ENCODE data around the gene PDE1C.
"Not testable (repeated sequence)": the region's sequence is repeated elsewhere in the genome, so short reads cannot be mapped to it uniquely, and the experiment has no call there.

GRCh38 chr7:31833625-31834024 is 236.6 kb downstream of the PDE1C start:
- TF ChIP-seq SIN3A (IDR thresholded peaks at IDR 0.05; ENCODE audit: borderline replicate concordance, low read depth, low read length); CTCF (IDR thresholded peaks at IDR 0.05); USF2 (IDR thresholded peaks at IDR 0.05; ENCODE audit: borderline replicate concordance, low read depth, low read length); RXRA (IDR thresholded peaks at IDR 0.05; ENCODE audit: borderline replicate concordance, low read depth); MAX (IDR thresholded peaks at IDR 0.05; ENCODE audit: low read depth): not testable (repeated sequence)

Data from SK-N-SH (cell line).